Measurements from ENCODE around the gene CCDC85C. TPM values are rescaled to one million over a fixed set of nuclear protein-coding genes. Genes with fewer than 3 reads are reported as not detected.
A peak's percentile ranks its signal among the peaks of the same experiment; 100 is the strongest.

Gene CCDC85C
- total RNA-seq, 2 experiments from 2014 or later: 6.4 to 15.0 TPM

GRCh38 chr14:99604766-99605298 lies 825 bp upstream of the CCDC85C start:
- Histone ChIP-seq H2AFZ (ENCODE audit: low read length) (peak overlapping the region; percentile 88), H4K20me1 (ENCODE audit: insufficient read depth, low read length) (no peaks in the 10 kb centered on the region), H3K36me3 (ENCODE audit: insufficient read depth, low read length) (no peaks in the 10 kb centered on the region), H3K9me2 (ENCODE audit: insufficient read depth, low read length) (no peaks in the 10 kb centered on the region), H3K4me2 (ENCODE audit: low read length) (peak overlapping the region; percentile 82), H3K9me3 (ENCODE audit: low read length) (no peaks in the 10 kb centered on the region), H3K79me2 (ENCODE audit: insufficient read depth, low read depth, low read length) (no peaks in the 10 kb centered on the region), H3K27ac (ENCODE audit: low read depth, low read length, poor library complexity, severe bottlenecking) (peak overlapping the region; percentile 74), H3K4me1 (ENCODE audit: insufficient read depth, low read length, poor library complexity, severe bottlenecking) (peaks cover 27% of the 10 kb centered on the region), H3K4me3 (ENCODE audit: low read depth, low read length, poor library complexity, severe bottlenecking) (peak overlapping the region; percentile 90)
- TF ChIP-seq EZH2phosphoT487 (IDR thresholded peaks at IDR 0.05; ENCODE audit: borderline replicate concordance, low read depth, low read length) (no peak), CTCF (conservative IDR thresholded peaks at IDR 0.05; ENCODE audit: low read length) (no peak)
- peak; percentile 66 for DNase-seq (ENCODE audit: low spot score)
- POLR2A ChIA-PET: interaction anchor here (0.8 to 1.3 kb wide), 4 partner anchors 24 to 124 kb away, joined by 3 to 5 read pairs (median 4); partner anchors contain the start of genes CCNK and SETD3
- CTCF ChIA-PET (ENCODE audit: unreplicated experiment): interaction anchor here (0.6 kb wide), 1 partner anchor 143 kb away, joined by 4 read pairs; no protein-coding TSS in a partner anchor
- no TSS peak for BruUV-seq (replicated peaks)
- intact Hi-C loops (cut with micrococcal nuclease; ENCODE audit: unreplicated experiment): loop anchor here (1.0 to 2.0 kb wide), 2 partner anchors 32 to 79 kb away; partner anchors contain the start of gene CYP46A1

DNA sequence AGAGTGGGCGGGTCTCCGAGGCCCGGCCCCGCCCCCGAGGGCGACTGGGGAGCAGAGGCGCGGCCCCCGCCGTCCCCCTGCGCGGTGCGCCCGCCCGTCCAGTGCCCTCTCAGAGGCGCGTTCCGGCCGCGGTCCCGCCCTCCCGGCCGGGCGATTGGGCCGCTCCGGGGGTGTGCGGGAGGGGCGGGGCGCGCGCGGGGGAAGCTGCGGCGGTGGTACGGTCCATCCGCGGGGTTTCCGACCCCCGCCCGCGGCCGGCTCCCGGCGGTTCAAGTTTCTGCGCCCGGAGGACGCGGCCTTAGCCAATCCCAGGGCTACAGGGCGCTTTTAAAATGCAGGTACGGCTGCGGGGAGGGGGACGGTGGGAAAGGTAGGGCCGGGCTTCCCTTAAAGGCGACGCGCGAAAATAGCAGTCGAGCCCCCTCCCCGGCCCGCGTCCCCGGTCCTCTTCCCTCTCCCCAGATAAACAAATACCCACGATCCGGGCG lies 315 bp upstream of the CCDC85C start:
- TF ChIP-seq CTCF (conservative IDR thresholded peaks at IDR 0.05; ENCODE audit: low read length): no peak
- TF ChIP-seq EZH2phosphoT487 (IDR thresholded peaks at IDR 0.05; ENCODE audit: borderline replicate concordance, low read depth, low read length): no peak
- no TSS peak for BruUV-seq (replicated peaks)
- intact Hi-C loops (cut with micrococcal nuclease; ENCODE audit: unreplicated experiment): loop anchor here (1.0 to 2.0 kb wide), 2 partner anchors 32 to 80 kb away; partner anchors contain the start of gene CYP46A1
- ChIA-PET CTCF (ENCODE audit: unreplicated experiment) (interaction anchor here (0.6 kb wide), 1 partner anchor 143 kb away, joined by 4 read pairs; no protein-coding TSS in a partner anchor), POLR2A (interaction anchor here (0.5 to 1.0 kb wide), 2 partner anchors 24 to 90 kb away, joined by 3 to 4 read pairs; no protein-coding TSS in a partner anchor)
- Histone ChIP-seq H3K27ac (ENCODE audit: low read depth, low read length, poor library complexity, severe bottlenecking) (peak overlapping the region; percentile 74), H3K36me3 (ENCODE audit: insufficient read depth, low read length) (no peaks in the 10 kb centered on the region), H2AFZ (ENCODE audit: low read length) (peak overlapping the region; percentile 88), H3K9me3 (ENCODE audit: low read length) (no peaks in the 10 kb centered on the region), H3K4me3 (ENCODE audit: low read depth, low read length, poor library complexity, severe bottlenecking) (peak overlapping the region; percentile 90), H3K4me1 (ENCODE audit: insufficient read depth, low read length, poor library complexity, severe bottlenecking) (peaks cover 27% of the 10 kb centered on the region), H3K79me2 (ENCODE audit: insufficient read depth, low read depth, low read length) (no peaks in the 10 kb centered on the region), H3K4me2 (ENCODE audit: low read length) (peak overlapping the region; percentile 82), H3K9me2 (ENCODE audit: insufficient read depth, low read length) (no peaks in the 10 kb centered on the region), H4K20me1 (ENCODE audit: insufficient read depth, low read length) (no peaks in the 10 kb centered on the region)
- DNase-seq (ENCODE audit: low spot score): peak; percentile 97

All from OCI-LY7 (cell line).